SU-DHL-6 (cell line): ENCODE measurements around the gene KAZALD1.

Experiments
- H2AFZ ChIP-seq: fragments of 200-600 bp; sonication (generic); 2 replicates; pipeline ENCODE4 v1.6.1; 2014; ENCODE audit warnings: low read depth, mild to moderate bottlenecking, moderate library complexity, mixed read lengths, antibody characterized with exemption, low read length; ENCODE audit not compliant: severe bottlenecking
- H3F3A ChIP-seq: fragments of 200-600 bp; shearing (Covaris generic); 2 replicates; pipeline ENCODE4 v1.6.0; 2016; ENCODE audit warnings: antibody characterized with exemption, mild to moderate bottlenecking; ENCODE audit not compliant: insufficient read depth
- H3K27ac ChIP-seq: fragments of 200-600 bp; sonication (generic); 2 replicates; pipeline ENCODE4 v1.5.1; 2016; ENCODE audit warnings: low read depth, mild to moderate bottlenecking, low read length, moderate library complexity, mixed read lengths
- H3K27me3 ChIP-seq: fragments of 200-600 bp; sonication (generic), shearing (Covaris generic); 2 replicates; pipeline ENCODE4 v1.6.0; 2014; ENCODE audit warnings: mild to moderate bottlenecking, low read length
- H3K36me3 ChIP-seq: fragments of 200-600 bp; sonication (generic); 2 replicates; pipeline ENCODE4 v1.6.1; 2014; ENCODE audit warnings: mild to moderate bottlenecking, low read length, mixed read lengths
- H3K4me2 ChIP-seq: fragments of 300-600, 200-600 bp; shearing (Covaris generic), sonication (generic); 2 replicates; pipeline ENCODE4 v1.6.0; 2014; ENCODE audit warnings: low read length, low read depth, mild to moderate bottlenecking; ENCODE audit not compliant: poor library complexity, severe bottlenecking
- H3K4me3 ChIP-seq: fragments of 200-600 bp; sonication (generic); 2 replicates; pipeline ENCODE4 v1.5.1; 2014; ENCODE audit warnings: antibody characterized with exemption, low read length, mild to moderate bottlenecking, mixed read lengths; ENCODE audit not compliant: insufficient read depth, poor library complexity, severe bottlenecking
- H3K79me2 ChIP-seq: fragments of 200-600 bp; sonication (generic); 2 replicates; pipeline ENCODE4 v1.6.1; 2014; ENCODE audit warnings: mild to moderate bottlenecking, low read length, moderate library complexity; ENCODE audit not compliant: insufficient read depth
- H3K9ac ChIP-seq: fragments of 200-600 bp; sonication (generic); 2 replicates; pipeline ENCODE4 v1.7.0; 2014; ENCODE audit warnings: mild to moderate bottlenecking, low read length
- H3K9me2 ChIP-seq: fragments of 200-600 bp; sonication (generic); replicated peaks from 2 replicates; pipeline ENCODE4 v1.6.1; 2014; ENCODE audit warnings: low read length; ENCODE audit not compliant: insufficient read depth
- H3K9me3 ChIP-seq: fragments of 200-600 bp; sonication (generic); 2 replicates; pipeline ENCODE4 v1.6.1; 2014; ENCODE audit warnings: low read length, mixed read lengths; ENCODE audit not compliant: insufficient read depth
- H4K20me1 ChIP-seq: fragments of 200-600 bp; sonication (generic); 2 replicates; pipeline ENCODE4 v1.6.1; 2014; ENCODE audit warnings: low read depth, mild to moderate bottlenecking, antibody characterized with exemption, low read length, moderate library complexity, mixed read lengths
- EZH2phosphoT487 ChIP-seq: fragments of 200-600 bp; sonication (generic), shearing (Covaris generic); conservative IDR thresholded peaks from 2 replicates; pipeline ENCODE4 v1.6.1; 2018; ENCODE audit warnings: mild to moderate bottlenecking, antibody characterized with exemption, low read length, moderate library complexity, mixed read lengths
- TF ChIP-seq, protein P1 (sequence below): fragments of 200-600 bp; sonication (generic); IDR thresholded peaks from one replicate; pipeline ENCODE4 v1.5.1; 2017; ENCODE audit warnings: antibody characterized with exemption, mild to moderate bottlenecking, low read length, moderate library complexity; ENCODE audit not compliant: insufficient read depth, poor library complexity, severe bottlenecking

The KAZALD1 gene

DNA sequence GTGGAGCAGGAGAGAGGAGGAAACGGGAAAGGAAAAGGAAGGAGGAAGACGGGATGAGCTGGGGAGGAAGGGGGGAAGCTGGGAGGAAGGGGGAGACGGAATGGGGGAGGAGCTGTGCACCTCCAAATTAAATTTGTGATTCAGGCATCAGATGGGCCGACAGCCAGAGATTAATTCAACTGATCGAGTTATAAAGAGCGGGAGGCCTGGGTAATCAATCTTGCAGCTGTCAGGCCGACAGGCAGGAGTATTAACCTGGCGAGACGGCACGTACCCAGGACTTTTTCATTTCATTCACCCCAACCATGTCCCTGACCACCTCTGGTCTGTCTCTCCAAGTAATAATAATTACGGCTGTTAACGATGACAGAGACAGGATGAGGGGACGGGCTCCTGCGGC, 26.2 kb downstream of the KAZALD1 start:
- Histone ChIP-seq H2AFZ (no peak overlapping the region), H3K9me3 (no peaks in the 10 kb centered on the region), H3F3A (no peaks in the 10 kb centered on the region), H3K36me3 (no peaks in the 10 kb centered on the region), H3K79me2 (no peaks in the 10 kb centered on the region), H3K9ac (no peak overlapping the region), H3K4me2 (no peak overlapping the region), H4K20me1 (no peaks in the 10 kb centered on the region), H3K9me2 (no peaks in the 10 kb centered on the region), H3K27ac (no peak overlapping the region), H3K27me3 (no peaks in the 10 kb centered on the region), H3K4me3 (no peak overlapping the region)
- TF ChIP-seq, protein P1, sequence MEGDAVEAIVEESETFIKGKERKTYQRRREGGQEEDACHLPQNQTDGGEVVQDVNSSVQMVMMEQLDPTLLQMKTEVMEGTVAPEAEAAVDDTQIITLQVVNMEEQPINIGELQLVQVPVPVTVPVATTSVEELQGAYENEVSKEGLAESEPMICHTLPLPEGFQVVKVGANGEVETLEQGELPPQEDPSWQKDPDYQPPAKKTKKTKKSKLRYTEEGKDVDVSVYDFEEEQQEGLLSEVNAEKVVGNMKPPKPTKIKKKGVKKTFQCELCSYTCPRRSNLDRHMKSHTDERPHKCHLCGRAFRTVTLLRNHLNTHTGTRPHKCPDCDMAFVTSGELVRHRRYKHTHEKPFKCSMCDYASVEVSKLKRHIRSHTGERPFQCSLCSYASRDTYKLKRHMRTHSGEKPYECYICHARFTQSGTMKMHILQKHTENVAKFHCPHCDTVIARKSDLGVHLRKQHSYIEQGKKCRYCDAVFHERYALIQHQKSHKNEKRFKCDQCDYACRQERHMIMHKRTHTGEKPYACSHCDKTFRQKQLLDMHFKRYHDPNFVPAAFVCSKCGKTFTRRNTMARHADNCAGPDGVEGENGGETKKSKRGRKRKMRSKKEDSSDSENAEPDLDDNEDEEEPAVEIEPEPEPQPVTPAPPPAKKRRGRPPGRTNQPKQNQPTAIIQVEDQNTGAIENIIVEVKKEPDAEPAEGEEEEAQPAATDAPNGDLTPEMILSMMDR = no peak
- TF ChIP-seq EZH2phosphoT487 = no peak

DNA sequence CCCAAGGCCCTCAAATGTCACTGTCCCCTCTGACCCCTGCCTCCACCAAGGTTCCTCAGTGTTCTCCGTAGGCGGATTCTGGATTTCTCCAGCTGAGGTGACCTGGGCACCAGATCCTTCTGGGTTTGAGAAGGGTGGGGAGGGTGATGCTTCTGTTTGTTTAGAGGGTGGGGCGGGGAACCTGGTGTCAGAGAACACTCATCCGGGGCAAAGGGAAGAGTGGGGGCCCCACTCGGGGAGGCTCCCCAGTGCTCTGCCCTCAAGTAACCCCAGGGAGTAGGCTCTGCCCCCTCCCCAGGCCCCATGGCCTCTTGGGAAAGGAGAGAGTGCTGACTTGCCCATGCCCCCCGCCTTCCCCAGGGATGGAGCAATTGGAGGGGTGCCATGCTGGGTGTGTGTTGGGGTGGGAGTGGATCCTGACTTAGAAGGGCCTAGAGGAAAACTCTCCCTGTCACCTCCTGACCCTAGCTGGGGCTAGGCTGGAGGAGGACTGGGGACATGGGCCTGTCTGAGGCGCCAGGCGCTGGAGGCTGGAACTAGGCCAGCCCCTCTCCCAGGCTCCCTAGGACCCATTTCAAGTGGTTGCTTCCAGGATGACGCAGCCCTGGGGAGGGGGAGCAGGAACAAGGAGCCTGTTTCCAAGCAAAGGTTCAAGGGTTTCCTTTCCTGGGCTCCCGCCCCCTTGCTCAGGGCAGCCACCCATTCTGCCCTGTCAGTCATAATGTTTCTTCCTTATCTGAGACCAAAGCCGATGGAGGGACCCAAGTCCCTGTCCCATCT, 27.9 kb downstream of the KAZALD1 start:
- Histone ChIP-seq H3K9me2 (no peaks in the 10 kb centered on the region), H3K9ac (no peak overlapping the region), H3K27ac (no peak overlapping the region), H4K20me1 (no peaks in the 10 kb centered on the region), H3K27me3 (no peaks in the 10 kb centered on the region), H3K79me2 (no peaks in the 10 kb centered on the region), H3K4me2 (no peak overlapping the region), H3K36me3 (no peaks in the 10 kb centered on the region), H3F3A (no peaks in the 10 kb centered on the region), H3K9me3 (no peaks in the 10 kb centered on the region), H2AFZ (no peak overlapping the region), H3K4me3 (no peak overlapping the region)
- TF ChIP-seq, protein P1 = no peak
- TF ChIP-seq EZH2phosphoT487 = no peak

DNA sequence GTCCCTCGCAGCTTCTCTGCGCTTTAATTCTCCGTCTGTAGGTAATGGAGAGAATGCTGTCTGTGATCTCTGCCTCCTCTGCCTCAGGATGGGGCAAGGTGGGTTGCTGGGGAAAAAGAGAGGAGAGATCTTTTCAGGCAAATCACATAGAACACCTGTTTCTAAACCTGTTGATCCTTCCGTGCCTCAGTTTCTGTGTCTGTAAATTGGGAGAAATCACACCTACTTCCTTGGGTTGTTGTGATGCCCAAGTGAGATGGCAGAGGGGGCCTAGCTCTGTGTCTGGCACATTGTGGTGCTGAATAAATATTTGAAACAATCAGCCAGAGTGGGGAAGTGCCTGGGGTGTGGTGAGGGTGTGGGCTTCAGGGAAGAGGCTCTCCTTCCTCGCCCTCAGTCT, 28.8 kb downstream of the KAZALD1 start:
- no peaks in the 10 kb centered on the region for H3K36me3 ChIP-seq
- no peak overlapping the region for H3K4me3 ChIP-seq
- no peaks in the 10 kb centered on the region for H3K79me2 ChIP-seq
- no peak overlapping the region for H2AFZ ChIP-seq
- no peaks in the 10 kb centered on the region for H3F3A ChIP-seq
- H3K9me3 ChIP-seq = no peaks in the 10 kb centered on the region
- no peak overlapping the region for H3K27ac ChIP-seq
- H3K27me3 ChIP-seq = no peaks in the 10 kb centered on the region
- H3K9ac ChIP-seq = no peak overlapping the region
- H3K9me2 ChIP-seq = no peaks in the 10 kb centered on the region
- no peaks in the 10 kb centered on the region for H4K20me1 ChIP-seq
- H3K4me2 ChIP-seq = no peak overlapping the region
- TF ChIP-seq EZH2phosphoT487 = no peak
- TF ChIP-seq, protein P1 = no peak
